PC-3 (cell line): ENCODE results near the gene PCNT. TPM values are rescaled to one million over a fixed set of nuclear protein-coding genes. Genes with fewer than 3 reads are reported as not detected.

ENCODE experiments used
- ATAC-seq: fragments of 200-7000 bp; cut with Tn5 transposase; 2 replicates; pipeline ENCODE4 v1.9.1; 2020; ENCODE audit warnings: mild to moderate bottlenecking, moderate library complexity
- BruUV-seq: library from RNA; stranded (reverse); fragments of 400-500 nt; replicated peaks from 2 replicates; lab custom pipeline; 2021; lab: Mats Ljungman, UMichigan
- CTCF ChIA-PET: fragments of 300-600 bp; sonication (Branson Sonifier 250); formaldehyde crosslinking; loops from one replicate; lab custom pipeline; 2022; ENCODE audit warnings: antibody characterized with exemption; lab: Charles Lee
- POLR2A ChIA-PET: fragments of 300-600 bp; sonication (Branson Sonifier 250); formaldehyde crosslinking; loops from one replicate; lab custom pipeline; 2022; ENCODE audit warnings: antibody characterized with exemption; ENCODE audit not compliant: unreplicated experiment; lab: Charles Lee
- DNase-seq: peaks from one replicate; pipeline ENCODE4 v3.0.0-alpha.2; 2015
- H2AFZ ChIP-seq: fragments of 300-600 bp; sonication (generic); 2 replicates; pipeline ENCODE4 v1.6.0; 2016; ENCODE audit warnings: antibody characterized with exemption, low read length
- H3F3A ChIP-seq: fragments of 300-600 bp; sonication (generic); one replicate; pipeline ENCODE4 v1.6.0; 2017; ENCODE audit warnings: antibody characterized with exemption, low read length, control low read depth, mild to moderate bottlenecking; ENCODE audit not compliant: unreplicated experiment
- H3K27ac ChIP-seq: fragments of 300-600 bp; sonication (generic); 2 replicates; pipeline ENCODE4 v1.5.1; 2016; ENCODE audit warnings: mild to moderate bottlenecking, low read length
- H3K27me3 ChIP-seq: fragments of 300-600 bp; sonication (generic); 2 replicates; pipeline ENCODE4 v1.6.1; 2016; ENCODE audit warnings: low read length, mixed read lengths
- H3K36me3 ChIP-seq: fragments of 300-600 bp; sonication (generic); 2 replicates; pipeline ENCODE4 v1.6.1; 2016; ENCODE audit warnings: low read depth, mixed run types, low read length, mixed read lengths
- H3K4me1 ChIP-seq: fragments of 300-600 bp; sonication (generic); 2 replicates; pipeline ENCODE4 v1.5.1; 2016; ENCODE audit warnings: low read length; ENCODE audit not compliant: insufficient read depth
- H3K4me2 ChIP-seq: fragments of 300-600 bp; sonication (generic); 2 replicates; pipeline ENCODE4 v1.6.0; 2016; ENCODE audit warnings: low read length
- H3K4me3 ChIP-seq: fragments of 300-600 bp; sonication (generic); 2 replicates; pipeline ENCODE4 v1.5.1; 2016; ENCODE audit warnings: mild to moderate bottlenecking, low read length, mixed read lengths
- H3K79me2 ChIP-seq: fragments of 300-600 bp; sonication (generic); 2 replicates; pipeline ENCODE4 v1.6.1; 2017; ENCODE audit warnings: low read length, mixed read lengths
- H3K9ac ChIP-seq: fragments of 300-600 bp; sonication (generic); 2 replicates; pipeline ENCODE4 v1.6.0; 2016; ENCODE audit warnings: mild to moderate bottlenecking, low read length
- H3K9me2 ChIP-seq: fragments of 300-600 bp; sonication (generic); replicated peaks from 2 replicates; pipeline ENCODE4 v1.6.1; 2016; ENCODE audit warnings: mixed run types, low read length, mixed read lengths
- H3K9me3 ChIP-seq: fragments of 300-600 bp; sonication (generic); 2 replicates; pipeline ENCODE4 v1.6.1; 2016; ENCODE audit warnings: low read length, mixed read lengths
- H4K20me1 ChIP-seq: fragments of 300-600 bp; sonication (generic); 2 replicates; pipeline ENCODE4 v1.6.1; 2016; ENCODE audit warnings: low read length, mixed read lengths
- EZH2 ChIP-seq: fragments of 300-600 bp; sonication (generic); IDR thresholded peaks from one replicate; pipeline ENCODE4 v1.6.1; 2017; ENCODE audit warnings: antibody characterized with exemption, mild to moderate bottlenecking, low read length; ENCODE audit not compliant: unreplicated experiment
- EZH2phosphoT487 ChIP-seq: fragments of 300-600 bp; sonication (generic); IDR thresholded peaks from 2 replicates; pipeline ENCODE4 v1.6.1; 2018; ENCODE audit warnings: mild to moderate bottlenecking, antibody characterized with exemption, low read length, borderline replicate concordance
- intact Hi-C: fragments of 100-400 bp; cut with micrococcal nuclease; formaldehyde crosslinking; loops from 2 replicates; pipeline ENCODE4 v1.9.0; 2023
- total RNA-seq: library from RNA; depleted of rRNA; stranded (reverse); fragments of >200 nt; gene quantifications from 2 replicates; pipeline ENCODE4 v1.2.3, GENCODE V29; 2014
- TF ChIP-seq, protein P1 (sequence below): fragments of 300-600 bp; sonication (generic); conservative IDR thresholded peaks from 2 replicates; pipeline ENCODE4 v1.5.1; 2017; ENCODE audit warnings: antibody characterized with exemption, low read depth, mild to moderate bottlenecking, low read length

PCNT gene
- total RNA-seq, 1 experiment from 2014 or later: 51.4 TPM

DNA sequence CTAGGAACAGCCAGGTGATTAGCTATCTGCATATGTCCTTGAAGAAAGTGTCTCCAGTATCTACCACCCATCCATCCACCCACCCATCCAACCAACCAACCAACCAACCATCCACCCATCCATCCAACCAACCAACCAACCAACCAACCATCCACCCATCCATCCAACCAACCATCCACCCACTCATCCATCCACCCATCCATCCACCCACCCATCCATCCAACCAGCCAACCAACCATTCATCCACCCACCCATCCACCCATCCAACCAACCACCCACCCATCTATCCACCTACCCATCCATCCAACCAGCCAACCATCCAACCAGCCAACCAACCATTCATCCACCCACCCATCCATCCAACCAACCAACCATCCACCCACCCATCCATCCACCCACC is 12.4 kb upstream of the PCNT start:
- Histone ChIP-seq H3K27me3 (no peaks in the 10 kb centered on the region), H3K79me2 (no peaks in the 10 kb centered on the region), H3K27ac (no peak overlapping the region), H3F3A (no peaks in the 10 kb centered on the region), H3K9me2 (no peaks in the 10 kb centered on the region), H2AFZ (no peak overlapping the region), H3K4me2 (no peak overlapping the region), H3K9me3 (no peaks in the 10 kb centered on the region), H3K4me1 (peaks cover 10% of the 10 kb centered on the region), H3K9ac (no peak overlapping the region), H3K4me3 (no peak overlapping the region), H3K36me3 (no peaks in the 10 kb centered on the region), H4K20me1 (no peaks in the 10 kb centered on the region)
- CTCF ChIA-PET: interaction anchor here (0.6 kb wide), 1 partner anchor 14 kb away, joined by 3 read pairs; a partner anchor contains a TSS
- ATAC-seq: no peak
- intact Hi-C loops: no loop called here
- POLR2A ChIA-PET: no interaction called here
- TF ChIP-seq, protein P1, sequence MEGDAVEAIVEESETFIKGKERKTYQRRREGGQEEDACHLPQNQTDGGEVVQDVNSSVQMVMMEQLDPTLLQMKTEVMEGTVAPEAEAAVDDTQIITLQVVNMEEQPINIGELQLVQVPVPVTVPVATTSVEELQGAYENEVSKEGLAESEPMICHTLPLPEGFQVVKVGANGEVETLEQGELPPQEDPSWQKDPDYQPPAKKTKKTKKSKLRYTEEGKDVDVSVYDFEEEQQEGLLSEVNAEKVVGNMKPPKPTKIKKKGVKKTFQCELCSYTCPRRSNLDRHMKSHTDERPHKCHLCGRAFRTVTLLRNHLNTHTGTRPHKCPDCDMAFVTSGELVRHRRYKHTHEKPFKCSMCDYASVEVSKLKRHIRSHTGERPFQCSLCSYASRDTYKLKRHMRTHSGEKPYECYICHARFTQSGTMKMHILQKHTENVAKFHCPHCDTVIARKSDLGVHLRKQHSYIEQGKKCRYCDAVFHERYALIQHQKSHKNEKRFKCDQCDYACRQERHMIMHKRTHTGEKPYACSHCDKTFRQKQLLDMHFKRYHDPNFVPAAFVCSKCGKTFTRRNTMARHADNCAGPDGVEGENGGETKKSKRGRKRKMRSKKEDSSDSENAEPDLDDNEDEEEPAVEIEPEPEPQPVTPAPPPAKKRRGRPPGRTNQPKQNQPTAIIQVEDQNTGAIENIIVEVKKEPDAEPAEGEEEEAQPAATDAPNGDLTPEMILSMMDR: no peak
- TF ChIP-seq EZH2phosphoT487 (no peak), EZH2 (no peak)
- no peak for DNase-seq
- BruUV-seq: no TSS peak

GRCh38 chr21:46312949-46313348 is 11.0 kb upstream of the PCNT start:
- Histone ChIP-seq H3K79me2 (no peaks in the 10 kb centered on the region), H3F3A (no peaks in the 10 kb centered on the region), H3K9ac (no peak overlapping the region), H3K4me3 (no peak overlapping the region), H4K20me1 (no peaks in the 10 kb centered on the region), H2AFZ (no peak overlapping the region), H3K4me1 (peaks cover under 1% of the 10 kb centered on the region), H3K27ac (no peak overlapping the region), H3K9me2 (no peaks in the 10 kb centered on the region), H3K9me3 (no peaks in the 10 kb centered on the region), H3K4me2 (no peak overlapping the region), H3K27me3 (no peaks in the 10 kb centered on the region), H3K36me3 (no peaks in the 10 kb centered on the region)
- ATAC-seq: no peak
- POLR2A ChIA-PET: no interaction called here
- intact Hi-C loops: no loop called here
- CTCF ChIA-PET: no interaction called here
- DNase-seq: no peak
- TF ChIP-seq EZH2phosphoT487 (no peak), EZH2 (no peak)
- TF ChIP-seq, protein P1: no peak
- no TSS peak for BruUV-seq

DNA sequence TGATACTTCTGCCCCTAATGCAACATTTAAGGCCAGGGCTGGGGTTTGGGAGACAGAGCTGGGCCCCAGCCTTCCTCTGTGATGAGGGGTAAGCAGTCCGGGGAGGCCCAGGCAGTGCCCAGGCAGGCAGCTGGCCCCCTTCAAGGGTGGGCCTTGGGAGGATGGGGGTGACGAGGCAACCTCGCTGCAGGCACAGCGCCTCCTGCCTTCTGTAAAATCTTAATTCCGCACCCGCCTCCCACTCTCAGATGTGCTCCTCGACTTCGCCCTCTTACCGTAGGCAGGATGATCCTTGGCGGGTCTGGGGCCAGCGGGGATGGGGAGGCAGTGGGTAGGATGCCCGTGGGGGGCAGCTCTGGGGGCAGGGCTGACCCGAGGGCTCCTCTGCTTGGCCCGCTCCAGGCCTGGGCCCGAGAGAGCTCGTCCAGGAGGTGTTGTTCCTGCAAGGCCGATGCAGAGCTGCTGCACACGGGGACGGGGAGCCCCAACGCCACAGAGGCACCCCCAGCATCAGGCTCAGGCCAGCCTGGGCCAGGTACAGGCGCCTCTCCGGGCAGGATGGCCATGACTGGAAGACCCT is 9.4 kb upstream of the PCNT start:
- no peak overlapping the region for H2AFZ ChIP-seq
- ChIA-PET POLR2A (no interaction called here), CTCF (no interaction called here)
- no peaks in the 10 kb centered on the region for H3K9me3 ChIP-seq
- no peak overlapping the region for H3K4me3 ChIP-seq
- ATAC-seq: no peak
- intact Hi-C loops: no loop called here
- no peaks in the 10 kb centered on the region for H4K20me1 ChIP-seq
- no peaks in the 10 kb centered on the region for H3K27me3 ChIP-seq
- no peaks in the 10 kb centered on the region for H3K36me3 ChIP-seq
- H3K27ac ChIP-seq: no peak overlapping the region
- no peaks in the 10 kb centered on the region for H3F3A ChIP-seq
- no peaks in the 10 kb centered on the region for H3K4me1 ChIP-seq
- TF ChIP-seq EZH2phosphoT487: no peak
- TF ChIP-seq EZH2: no peak
- TF ChIP-seq, protein P1: no peak
- no peaks in the 10 kb centered on the region for H3K9me2 ChIP-seq
- no peak overlapping the region for H3K4me2 ChIP-seq
- DNase-seq: no peak
- no peak overlapping the region for H3K9ac ChIP-seq
- no TSS peak for BruUV-seq
- no peaks in the 10 kb centered on the region for H3K79me2 ChIP-seq
